ENCODE data around the gene GAGE12G.
"Not testable (repeated sequence)": the region's sequence is repeated elsewhere in the genome, so short reads cannot be mapped to it uniquely, and the experiment has no call there.

GAGE12G gene

DNA sequence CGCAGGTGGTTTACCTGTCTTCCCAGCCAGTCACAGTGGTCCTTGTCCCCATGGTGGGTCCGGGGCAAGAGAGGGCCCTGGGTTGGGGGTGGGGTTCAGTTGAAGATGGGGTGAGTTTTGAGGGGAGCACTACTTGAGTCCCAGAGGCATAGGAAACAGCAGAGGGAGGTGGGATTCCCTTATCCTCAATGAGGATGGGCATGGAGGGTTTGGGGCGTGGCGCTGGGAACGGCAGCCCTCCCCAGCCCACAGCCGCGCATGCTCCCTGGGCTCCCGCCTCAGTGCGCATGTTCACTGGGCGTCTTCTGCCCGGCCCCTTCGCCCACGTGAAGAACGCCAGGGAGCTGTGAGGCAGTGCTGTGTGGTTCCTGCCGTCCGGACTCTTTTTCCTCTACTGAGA is at the start of gene GAGE12G:
TSS of gene GAGE12G (plus strand) at position 301 of the 400 bp plus-strand sequence. CDS start 1,155 bp downstream, outside the sequence.
- not testable (repeated sequence) for H3K4me3 ChIP-seq (ENCODE audit: low read depth, low read length)

DNA sequence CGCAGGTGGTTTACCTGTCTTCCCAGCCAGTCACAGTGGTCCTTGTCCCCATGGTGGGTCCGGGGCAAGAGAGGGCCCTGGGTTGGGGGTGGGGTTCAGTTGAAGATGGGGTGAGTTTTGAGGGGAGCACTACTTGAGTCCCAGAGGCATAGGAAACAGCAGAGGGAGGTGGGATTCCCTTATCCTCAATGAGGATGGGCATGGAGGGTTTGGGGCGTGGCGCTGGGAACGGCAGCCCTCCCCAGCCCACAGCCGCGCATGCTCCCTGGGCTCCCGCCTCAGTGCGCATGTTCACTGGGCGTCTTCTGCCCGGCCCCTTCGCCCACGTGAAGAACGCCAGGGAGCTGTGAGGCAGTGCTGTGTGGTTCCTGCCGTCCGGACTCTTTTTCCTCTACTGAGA is 38.3 kb upstream of the GAGE12G start, which contains the start of gene GAGE12C:
TSS of gene GAGE12C (plus strand) at position 301 of the 400 bp plus-strand sequence. CDS start 1,155 bp downstream, outside the sequence.
- H3K4me3 ChIP-seq (ENCODE audit: low read depth, low read length) = not testable (repeated sequence)

DNA sequence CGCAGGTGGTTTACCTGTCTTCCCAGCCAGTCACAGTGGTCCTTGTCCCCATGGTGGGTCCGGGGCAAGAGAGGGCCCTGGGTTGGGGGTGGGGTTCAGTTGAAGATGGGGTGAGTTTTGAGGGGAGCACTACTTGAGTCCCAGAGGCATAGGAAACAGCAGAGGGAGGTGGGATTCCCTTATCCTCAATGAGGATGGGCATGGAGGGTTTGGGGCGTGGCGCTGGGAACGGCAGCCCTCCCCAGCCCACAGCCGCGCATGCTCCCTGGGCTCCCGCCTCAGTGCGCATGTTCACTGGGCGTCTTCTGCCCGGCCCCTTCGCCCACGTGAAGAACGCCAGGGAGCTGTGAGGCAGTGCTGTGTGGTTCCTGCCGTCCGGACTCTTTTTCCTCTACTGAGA is 28.8 kb upstream of the GAGE12G start, which contains the start of gene GAGE12D:
TSS of gene GAGE12D (plus strand) at position 301 of the 400 bp plus-strand sequence. CDS start 1,155 bp downstream, outside the sequence.
- H3K4me3 ChIP-seq (ENCODE audit: low read depth, low read length) = not testable (repeated sequence)

GRCh38 chrX:49550989-49551388 is 19.2 kb upstream of the GAGE12G start, which contains the start of gene GAGE12E:
TSS of gene GAGE12E (plus strand) at chrX:49551289. CDS start at chrX:49552444, 1,155 bp downstream.
- not testable (repeated sequence) for H3K4me3 ChIP-seq (ENCODE audit: low read depth, low read length)

DNA sequence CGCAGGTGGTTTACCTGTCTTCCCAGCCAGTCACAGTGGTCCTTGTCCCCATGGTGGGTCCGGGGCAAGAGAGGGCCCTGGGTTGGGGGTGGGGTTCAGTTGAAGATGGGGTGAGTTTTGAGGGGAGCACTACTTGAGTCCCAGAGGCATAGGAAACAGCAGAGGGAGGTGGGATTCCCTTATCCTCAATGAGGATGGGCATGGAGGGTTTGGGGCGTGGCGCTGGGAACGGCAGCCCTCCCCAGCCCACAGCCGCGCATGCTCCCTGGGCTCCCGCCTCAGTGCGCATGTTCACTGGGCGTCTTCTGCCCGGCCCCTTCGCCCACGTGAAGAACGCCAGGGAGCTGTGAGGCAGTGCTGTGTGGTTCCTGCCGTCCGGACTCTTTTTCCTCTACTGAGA is 9.7 kb upstream of the GAGE12G start, which contains the start of gene GAGE12F:
TSS of gene GAGE12F (plus strand) at position 301 of the 400 bp plus-strand sequence. CDS start 1,155 bp downstream, outside the sequence.
- not testable (repeated sequence) for H3K4me3 ChIP-seq (ENCODE audit: low read depth, low read length)

GRCh38 chrX:49568728-49569127 is 1.5 kb upstream of the GAGE12G start:
- not testable (repeated sequence) for H3K4me3 ChIP-seq (ENCODE audit: low read depth, low read length)

DNA sequence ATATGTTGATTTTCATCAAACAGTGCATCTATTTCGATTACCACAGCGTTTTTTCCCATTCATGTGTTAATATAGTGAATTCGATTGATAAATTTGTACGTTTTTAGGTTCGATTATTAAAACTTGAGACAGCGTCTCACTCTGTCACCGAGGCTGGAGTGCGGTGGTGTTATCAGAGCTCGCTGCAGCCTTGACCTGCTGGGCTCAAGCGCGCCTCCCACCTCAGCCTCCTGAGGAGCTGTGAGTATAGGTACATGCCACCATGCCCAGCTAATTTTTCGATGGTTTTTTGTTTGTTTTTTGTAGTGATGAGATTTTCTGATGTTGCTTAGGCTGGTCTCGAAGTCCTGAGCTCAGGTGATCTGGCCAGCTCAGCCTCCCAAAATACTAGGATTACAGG is 1.0 kb upstream of the GAGE12G start:
- H3K4me3 ChIP-seq (ENCODE audit: low read depth, low read length) = not testable (repeated sequence)

- H3K4me3 ChIP-seq (ENCODE audit: low read depth, low read length) = not testable (repeated sequence)
These were observed 9.4 kb downstream of the GAGE12G start, which contains the start of gene GAGE12H for GRCh38 chrX:49579649-49580048. TSS of gene GAGE12H (plus strand) at chrX:49579949. CDS start at chrX:49581104, 1,155 bp downstream.

GRCh38 chrX:49589196-49589595 is 19.0 kb downstream of the GAGE12G start, which contains the start of gene GAGE2A:
TSS of gene GAGE2A (plus strand) at chrX:49589496. CDS start at chrX:49590651, 1,155 bp downstream.
- H3K4me3 ChIP-seq (ENCODE audit: low read depth, low read length) = not testable (repeated sequence)

- H3K4me3 ChIP-seq (ENCODE audit: low read depth, low read length) = not testable (repeated sequence)
These were observed 19.7 kb downstream of the GAGE12G start for GRCh38 chrX:49589769-49590478.

DNA sequence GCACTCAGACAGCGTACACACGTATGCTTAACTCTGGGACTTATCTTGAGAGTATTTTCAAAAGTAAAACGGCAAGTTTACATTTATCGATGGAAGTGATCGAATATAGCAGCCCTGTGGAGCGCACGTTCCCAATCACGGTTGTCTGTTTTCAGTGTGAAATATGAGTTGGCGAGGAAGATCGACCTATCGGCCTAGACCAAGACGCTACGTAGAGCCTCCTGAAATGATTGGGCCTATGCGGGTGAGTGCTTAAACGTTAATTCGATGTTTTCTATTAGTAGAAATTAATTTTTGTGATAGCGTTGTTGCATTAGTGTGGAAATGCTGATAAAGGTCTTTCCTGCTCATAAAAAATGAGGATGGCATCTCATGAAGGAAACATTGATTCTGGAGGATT is 20.3 kb downstream of the GAGE12G start:
- H3K4me3 ChIP-seq (ENCODE audit: low read depth, low read length) = not testable (repeated sequence)

GRCh38 chrX:49598720-49599119 is 28.5 kb downstream of the GAGE12G start, which contains the start of gene GAGE1:
TSS of gene GAGE1 (plus strand) at chrX:49599020. CDS start at chrX:49600175, 1,155 bp downstream.
- H3K4me3 ChIP-seq (ENCODE audit: low read depth, low read length) = not testable (repeated sequence)

- H3K4me3 ChIP-seq (ENCODE audit: low read depth, low read length) = no peak overlapping the region
These were observed 40.6 kb downstream of the GAGE12G start for GRCh38 chrX:49610718-49611310.

DNA sequence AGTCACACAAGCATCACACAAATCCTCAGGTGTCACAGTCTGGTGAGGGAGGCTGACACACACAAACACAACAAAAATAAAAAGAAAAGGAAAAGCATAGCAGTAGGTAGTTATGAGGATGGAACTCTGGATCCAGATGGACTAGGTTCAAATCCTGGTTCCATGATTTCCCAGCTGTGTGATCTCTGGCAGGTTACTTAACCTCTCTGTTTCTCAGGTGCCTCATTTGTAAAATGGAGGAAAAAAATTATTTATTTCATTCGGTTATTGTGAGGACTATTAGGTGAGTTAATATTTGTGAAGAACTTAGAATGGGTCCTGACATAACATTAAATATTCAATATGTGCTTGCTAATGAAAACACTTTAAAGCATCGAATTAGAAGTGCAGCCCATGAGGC is 48.4 kb downstream of the GAGE12G start:
- H3K4me3 ChIP-seq (ENCODE audit: low read depth, low read length) = no peak overlapping the region

Data from iPS-11a (cell line).